GM12878 (cell line): ENCODE measurements around the gene MAPKAPK3. TPM values are rescaled to one million over a fixed set of nuclear protein-coding genes. Genes with fewer than 3 reads are reported as not detected.
A peak's percentile ranks its signal among the peaks of the same experiment; 100 is the strongest.

Experiments
- ATAC-seq: fragments of 200-7000 bp; cut with Tn5 transposase; 3 replicates; pipeline ENCODE4 v1.9.1; 2020; ENCODE audit warnings: mild to moderate bottlenecking, moderate library complexity
- BruUV-seq: library from RNA; stranded (reverse); fragments of 400-500 nt; replicated peaks from 2 replicates; lab custom pipeline; 2021; lab: Mats Ljungman, UMichigan
- CTCF ChIA-PET: fragments of 300-600 bp; sonication (Branson Sonifier 250); formaldehyde crosslinking; extraction: SDS; loops from one replicate; lab custom pipeline; 2021; ENCODE audit warnings: inconsistent platforms; lab: Yijun Ruan, JAX
- POLR2A ChIA-PET: fragments of 350-600 bp; formaldehyde crosslinking; extraction: SDS; loops from one replicate; lab custom pipeline; 2021; ENCODE audit warnings: inconsistent platforms; lab: Charles Lee
- RAD21 ChIA-PET: fragments of 300-600 bp; sonication (Branson Sonifier 250); formaldehyde crosslinking; loops from one replicate; lab custom pipeline; 2023; ENCODE audit warnings: antibody characterized with exemption; ENCODE audit not compliant: unreplicated experiment; lab: Charles Lee
- SMC1A ChIA-PET: fragments of 300-600 bp; sonication (Branson Sonifier 250); formaldehyde crosslinking; loops from one replicate; lab custom pipeline; 2023; ENCODE audit not compliant: unreplicated experiment, uncharacterized antibody; lab: Charles Lee
- DNase-seq: peaks from one replicate; pipeline ENCODE4 v3.0.0-alpha.2; 2011; ENCODE audit warnings: low read depth, low spot score
- FAIRE-seq: peaks from 3 replicates; lab custom pipeline; 2011; peaks lifted over from hg19 to GRCh38; lab: Jason Lieb, UNC
- H2AFZ ChIP-seq: 2 replicates; pipeline ENCODE4 v1.6.0; 2011; ENCODE audit warnings: low read depth, low read length, control low read depth; ENCODE audit not compliant: control insufficient read depth
- H3K27ac ChIP-seq: 2 replicates; pipeline ENCODE4 v1.5.1; 2011; ENCODE audit warnings: control low read depth; ENCODE audit not compliant: control insufficient read depth, insufficient read depth
- H3K27me3 ChIP-seq, 2 experiments: replicated peaks in 1 of 2; 2 replicates each; pipeline versions ENCODE4 v1.6.0 to v1.6.1; 2011; ENCODE audit warnings: low read length in 1 of 2; ENCODE audit not compliant: control insufficient read depth in 2 of 2, insufficient read depth in 2 of 2
- H3K36me3 ChIP-seq, 2 experiments: 2 replicates each; pipeline ENCODE4 v1.5.1; 2011; ENCODE audit warnings: low read length in 1 of 2; ENCODE audit not compliant: control insufficient read depth in 2 of 2, insufficient read depth in 2 of 2
- H3K4me1 ChIP-seq: 2 replicates; pipeline ENCODE4 v1.6.1; 2011; ENCODE audit warnings: mild to moderate bottlenecking, low read length, moderate library complexity, mixed read lengths; ENCODE audit not compliant: control insufficient read depth, insufficient read depth
- H3K4me2 ChIP-seq: 2 replicates; pipeline ENCODE4 v1.6.0; 2011; ENCODE audit warnings: control low read depth; ENCODE audit not compliant: control insufficient read depth, insufficient read depth
- H3K4me3 ChIP-seq: fragments of 200-600 bp; sonication (generic); 2 replicates; pipeline ENCODE4 v1.5.1; 2016
- H3K79me2 ChIP-seq: 2 replicates; pipeline ENCODE4 v1.6.0; 2011; ENCODE audit warnings: low read length; ENCODE audit not compliant: control insufficient read depth, insufficient read depth
- H3K9ac ChIP-seq: 2 replicates; pipeline ENCODE4 v1.8.0; 2011; ENCODE audit warnings: low read length, control low read depth, mixed read lengths; ENCODE audit not compliant: control insufficient read depth, insufficient read depth
- H3K9me3 ChIP-seq: replicated peaks from 3 replicates; pipeline ENCODE4 v1.5.1; 2011; ENCODE audit warnings: mild to moderate bottlenecking, low read length; ENCODE audit not compliant: control insufficient read depth, insufficient read depth
- H4K20me1 ChIP-seq: 2 replicates; pipeline ENCODE4 v1.6.0; 2011; ENCODE audit not compliant: control insufficient read depth, insufficient read depth
- CHD1 ChIP-seq: IDR thresholded peaks from 2 replicates; pipeline ENCODE4 v1.6.1; 2012; ENCODE audit warnings: low read depth, low read length, improper control_type of control experiment
- EED ChIP-seq: sonication (generic); IDR thresholded peaks from 2 replicates; pipeline ENCODE4 v1.6.1; 2016; ENCODE audit warnings: antibody characterized with exemption, low read depth
- EGR1 ChIP-seq, 2 experiments: IDR thresholded peaks; 1 replicate in 1 of 2; 2 replicates in 1 of 2; pipeline ENCODE4 v1.6.1; 2011 to 2012; ENCODE audit warnings: low read depth in 2 of 2, low read length in 2 of 2, borderline replicate concordance in 1 of 2, mild to moderate bottlenecking in 1 of 2, moderate library complexity in 1 of 2
- HCFC1 ChIP-seq: fragments of 150-350 bp; IDR thresholded peaks from 2 replicates; pipeline ENCODE4 v1.6.1; 2014; ENCODE audit warnings: low read length
- HDAC2 ChIP-seq: fragments of 200-600 bp; sonication (generic); IDR thresholded peaks from 2 replicates; pipeline ENCODE4 v1.6.1; 2017
- LARP7 ChIP-seq: fragments of 450-650 bp; IDR thresholded peaks from 2 replicates; pipeline ENCODE4 v1.6.1; 2017; ENCODE audit warnings: mild to moderate bottlenecking
- MEF2A ChIP-seq: IDR thresholded peaks from 2 replicates; pipeline ENCODE4 v1.6.1; 2011; ENCODE audit warnings: low read depth, mild to moderate bottlenecking, low read length, moderate library complexity; ENCODE audit not compliant: insufficient read depth
- NFYB ChIP-seq: IDR thresholded peaks from 2 replicates; pipeline ENCODE4 v1.6.1; 2011; ENCODE audit warnings: low read depth, mild to moderate bottlenecking, low read length, improper control_type of control experiment, moderate library complexity; ENCODE audit not compliant: insufficient read depth
- RAD21 ChIP-seq: IDR thresholded peaks from 2 replicates; pipeline ENCODE4 v1.6.1; 2011; ENCODE audit warnings: mild to moderate bottlenecking, low read depth, low read length, moderate library complexity; ENCODE audit not compliant: insufficient read depth
- RELA ChIP-seq: fragments of 450-650 bp; IDR thresholded peaks from 2 replicates; pipeline ENCODE4 v1.8.0; 2014; ENCODE audit warnings: borderline replicate concordance; ENCODE audit not compliant: partially characterized antibody
- RUNX3 ChIP-seq: IDR thresholded peaks from 2 replicates; pipeline ENCODE4 v1.6.1; 2012; ENCODE audit warnings: low read length, inconsistent platforms
- SMARCA5 ChIP-seq: fragments of 450-650 bp; IDR thresholded peaks from 2 replicates; pipeline ENCODE4 v1.6.1; 2017; ENCODE audit warnings: mild to moderate bottlenecking
- SMC3 ChIP-seq: IDR thresholded peaks from 2 replicates; pipeline ENCODE4 v1.6.1; 2011; ENCODE audit warnings: low read length, improper control_type of control experiment, borderline replicate concordance
- TBL1XR1 ChIP-seq: IDR thresholded peaks from 2 replicates; pipeline ENCODE4 v1.6.1; 2012; ENCODE audit warnings: low read depth, low read length, improper control_type of control experiment
- TCF3 ChIP-seq: IDR thresholded peaks from 2 replicates; pipeline ENCODE4 v1.6.1; 2012; ENCODE audit warnings: low read depth, mild to moderate bottlenecking, low read length, borderline replicate concordance; ENCODE audit not compliant: insufficient read depth
- ZBTB11 ChIP-seq: fragments of 450-650 bp; formaldehyde crosslinking; IDR thresholded peaks from 2 replicates; pipeline ENCODE4 v1.5.0; 2022; ENCODE audit warnings: mild to moderate bottlenecking, missing genetic modification characterization
- ZNF384 ChIP-seq: IDR thresholded peaks from 2 replicates; pipeline ENCODE4 v1.6.1; 2012; ENCODE audit warnings: low read depth, mild to moderate bottlenecking, low read length, improper control_type of control experiment, borderline replicate concordance
- WGBS: methylation state at CpG from one replicate; pipeline ENCODE4 v1.1.6; 2016; ENCODE audit warnings: low lambda C conversion rate; ENCODE audit not compliant: insufficient replicate concordance, insufficient coverage; ENCODE audit errors: missing lambda C conversion rate; 5-methylcytosine and 5-hydroxymethylcytosine counted together
- in situ Hi-C: fragments of 300-500 bp; cut with MboI; formaldehyde crosslinking; loops from 9 replicates; pipeline ENCODE4 v1.14.3; 2018; ENCODE audit warnings: mixed read lengths
- intact Hi-C: fragments of 100-400 bp; cut with micrococcal nuclease; formaldehyde crosslinking; loops from one replicate; pipeline ENCODE4 v1.14.2; 2022; ENCODE audit not compliant: unreplicated experiment
- polyA plus RNA-seq, 11 experiments: library from polyadenylated mRNA; depleted of rRNA in 4 of 11; unstranded in 6 of 11; stranded (reverse) in 5 of 11; fragments of >200 nt; fragmentation: Nextera tagmentation in 4 of 11; fragmentation: Illumina TruSeq in 1 of 11; extraction: Ambion mirVana in 4 of 11; extraction: Trizol in 1 of 11; gene quantifications; 1 replicate in 1 of 11; 2 replicates in 10 of 11; pipeline versions ENCODE4 v1.2.1 to v1.2.3, GENCODE V29; 2011 to 2016; ENCODE audit warnings: inconsistent platforms in 2 of 11, missing spikeins in 2 of 11, low read depth in 1 of 11
- total RNA-seq, 4 experiments: library from RNA; depleted of rRNA in 3 of 4; stranded (reverse); fragments of >200 nt in 3 of 4; fragmentation: Illumina TruSeq in 1 of 4; extraction: Trizol in 1 of 4; gene quantifications; 2 replicates each; pipeline versions ENCODE4 v1.2.1 to v1.2.3, GENCODE V29; 2013 to 2021
- TF ChIP-seq, protein P1 (sequence below): fragments of 450-650 bp; IDR thresholded peaks from 2 replicates; pipeline ENCODE4 v1.6.1; 2017; ENCODE audit warnings: low read depth, mild to moderate bottlenecking, moderate library complexity

MAPKAPK3 gene
- total and polyA plus RNA-seq, 10 of the 15 experiments (the other 5 are each of a cell fraction or from before 2014, with no cell fraction given): 7.9 to 66.0 (median 39.0) TPM

DNA sequence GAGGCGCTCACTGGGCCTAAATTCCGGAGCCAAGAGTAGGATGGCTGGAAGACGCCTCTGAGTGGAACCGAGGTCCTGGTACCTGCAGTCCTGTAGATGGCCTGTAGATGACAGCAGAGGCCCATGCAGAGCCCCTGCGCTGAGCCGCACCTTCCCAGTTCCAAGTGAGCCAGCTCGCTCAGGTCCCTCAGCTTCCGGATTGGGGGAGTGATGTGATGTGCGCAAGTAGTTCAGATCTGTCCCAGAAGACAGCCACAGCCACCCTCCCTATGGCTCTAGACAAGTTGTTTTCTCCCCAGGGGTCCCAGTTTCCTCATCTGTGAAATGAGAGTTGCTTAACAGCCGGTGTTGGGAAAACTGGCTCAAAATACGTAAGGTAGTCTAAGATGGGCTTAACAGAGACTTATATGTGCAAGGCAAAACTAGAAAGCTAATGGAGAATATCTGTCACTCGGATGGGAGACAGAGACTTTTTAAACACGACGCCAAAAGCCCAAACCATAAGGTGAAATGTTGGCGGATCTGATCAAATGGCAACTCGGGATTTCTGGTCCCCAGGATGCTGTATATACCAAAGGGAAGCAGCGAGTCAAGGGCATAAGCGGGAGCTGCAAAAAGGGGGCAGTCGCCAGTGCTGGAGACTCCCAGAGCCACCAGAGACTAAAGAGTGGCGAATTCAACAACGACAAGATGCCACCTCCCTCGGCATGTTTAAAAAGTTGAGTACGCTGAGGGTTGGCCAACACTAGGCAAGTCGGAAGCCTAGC, 765 bp upstream of the MAPKAPK3 start:
- no peak overlapping the region for H3K27ac ChIP-seq
- no peaks in the 10 kb centered on the region for H3K36me3 ChIP-seq
- intact Hi-C loops (loop anchor here (1.0 to 5.0 kb wide), 7 partner anchors 36 to 1066 kb away; partner anchors contain the start of gene MANF), in situ Hi-C loops (loop anchor here (5.0 to 25.0 kb wide), 2 partner anchors 761 to 1071 kb away; no protein-coding TSS in a partner anchor)
- POLR2A ChIA-PET: interaction anchor here (0.8 to 1.7 kb wide), 6 partner anchors 25 to 769 kb away, joined by 3 to 10 read pairs (median 4); partner anchors contain the start of genes C3orf18, HEMK1 and MANF
- BruUV-seq: no TSS peak
- peak overlapping the region; percentile 99 for H3K4me2 ChIP-seq
- H3K4me3 ChIP-seq: peak overlapping the region; percentile 71
- peaks cover 4% of the 10 kb centered on the region for H3K79me2 ChIP-seq
- CTCF ChIA-PET: interaction anchor here (0.5 to 13.9 kb wide), 45 partner anchors 8 to 1182 kb away, joined by 3 to 410 read pairs (median 4); partner anchors contain the start of genes C3orf18, DCAF1, HEMK1 and MANF
- WGBS: 1% methylated on average over 24 of the region's 24 CpGs
- SMC1A ChIA-PET: interaction anchor here (0.6 to 11.4 kb wide), 19 partner anchors 8 to 1723 kb away, joined by 3 to 186 read pairs (median 4); partner anchors contain the start of genes C3orf18 and HEMK1
- H3K27me3 ChIP-seq: no peaks in the 10 kb centered on the region
- no peaks in the 10 kb centered on the region for H4K20me1 ChIP-seq
- peaks cover 23% of the 10 kb centered on the region for H3K4me1 ChIP-seq
- DNase-seq (no peak), ATAC-seq (peak; percentile 52), FAIRE-seq (no peak)
- RAD21 ChIA-PET: interaction anchor here (0.8 to 12.9 kb wide), 15 partner anchors 12 to 818 kb away, joined by 3 to 244 read pairs (median 6); partner anchors contain the start of genes C3orf18, CYB561D2, HEMK1 and MANF
- H3K9ac ChIP-seq: peak overlapping the region; percentile 15; the same call in 1 of the 2 replicates
- H2AFZ ChIP-seq: peak overlapping the region; percentile 84
- no peaks in the 10 kb centered on the region for H3K9me3 ChIP-seq
- TF ChIP-seq SMARCA5 (peak; percentile 79; the same call in 1 of the 2 replicates), ZBTB11 (no peak), HCFC1 (peak; percentile 28; the same call in 1 of the 2 replicates), RAD21 (peak; percentile 99), LARP7 (peak; percentile 36; the same call in 1 of the 2 replicates), RELA (peak; percentile 28), SMC3 (peak; percentile 91), ZNF384 (no peak), CHD1 (no peak), MEF2A (0 out of 2 replicates have a peak, but pooled peaks have one; percentile 20), EED (0 out of 2 replicates have a peak, but pooled peaks have one; percentile 16), HDAC2 (no peak), NFYB (no peak), TCF3 (no peak), TBL1XR1 (no peak), RUNX3 (peak; percentile 17; the same call in 1 of the 2 replicates), EGR1 (IDR thresholded peaks at IDR 0.05; ENCODE audit: borderline replicate concordance in 1 of 2, low read depth in 2 of 2, low read length in 2 of 2) (0 out of 3 replicates have a peak, but pooled peaks of 1 of the 2 experiments have one; percentile 6)
- TF ChIP-seq, protein P1, sequence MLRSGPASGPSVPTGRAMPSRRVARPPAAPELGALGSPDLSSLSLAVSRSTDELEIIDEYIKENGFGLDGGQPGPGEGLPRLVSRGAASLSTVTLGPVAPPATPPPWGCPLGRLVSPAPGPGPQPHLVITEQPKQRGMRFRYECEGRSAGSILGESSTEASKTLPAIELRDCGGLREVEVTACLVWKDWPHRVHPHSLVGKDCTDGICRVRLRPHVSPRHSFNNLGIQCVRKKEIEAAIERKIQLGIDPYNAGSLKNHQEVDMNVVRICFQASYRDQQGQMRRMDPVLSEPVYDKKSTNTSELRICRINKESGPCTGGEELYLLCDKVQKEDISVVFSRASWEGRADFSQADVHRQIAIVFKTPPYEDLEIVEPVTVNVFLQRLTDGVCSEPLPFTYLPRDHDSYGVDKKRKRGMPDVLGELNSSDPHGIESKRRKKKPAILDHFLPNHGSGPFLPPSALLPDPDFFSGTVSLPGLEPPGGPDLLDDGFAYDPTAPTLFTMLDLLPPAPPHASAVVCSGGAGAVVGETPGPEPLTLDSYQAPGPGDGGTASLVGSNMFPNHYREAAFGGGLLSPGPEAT: 0 out of 2 replicates have a peak, but pooled peaks have one; percentile 16
